ENCODE data around the gene IER3. TPM values are rescaled to one million over a fixed set of nuclear protein-coding genes. Genes with fewer than 3 reads are reported as not detected.
A peak's percentile ranks its signal among the peaks of the same experiment; 100 is the strongest.

The IER3 gene, protein sequence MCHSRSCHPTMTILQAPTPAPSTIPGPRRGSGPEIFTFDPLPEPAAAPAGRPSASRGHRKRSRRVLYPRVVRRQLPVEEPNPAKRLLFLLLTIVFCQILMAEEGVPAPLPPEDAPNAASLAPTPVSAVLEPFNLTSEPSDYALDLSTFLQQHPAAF
- 100 to 1,000 TPM; 128 to 346 TPM for total RNA-seq

DNA sequence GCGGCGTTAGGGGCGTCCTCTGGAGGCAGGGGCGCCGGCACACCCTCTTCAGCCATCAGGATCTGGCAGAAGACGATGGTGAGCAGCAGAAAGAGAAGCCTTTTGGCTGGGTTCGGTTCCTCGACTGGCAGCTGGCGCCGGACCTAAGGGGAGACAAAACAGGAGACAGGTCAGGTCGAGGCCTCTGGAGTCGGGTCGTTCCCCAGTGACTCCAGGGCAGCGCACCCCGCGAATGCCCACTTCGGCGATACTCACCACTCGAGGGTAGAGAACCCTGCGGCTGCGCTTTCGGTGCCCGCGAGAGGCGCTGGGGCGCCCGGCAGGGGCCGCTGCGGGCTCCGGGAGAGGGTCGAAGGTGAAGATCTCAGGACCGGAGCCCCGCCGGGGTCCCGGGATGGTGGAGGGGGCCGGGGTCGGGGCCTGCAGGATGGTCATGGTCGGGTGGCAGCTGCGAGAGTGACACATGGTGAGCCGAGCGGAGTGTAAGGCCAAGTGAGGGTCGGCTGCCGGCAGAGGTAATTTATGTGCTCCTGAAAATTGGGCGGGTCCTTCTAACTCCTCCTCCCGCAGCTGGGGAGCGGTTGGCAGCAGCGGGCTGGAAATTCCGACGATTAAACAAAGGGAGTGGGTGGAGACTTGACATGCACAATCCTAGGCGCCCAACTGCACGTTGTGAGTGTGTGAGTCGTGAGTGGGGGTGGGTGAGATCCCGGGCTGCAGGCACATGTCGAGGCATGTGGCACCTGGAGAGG, at the start of gene IER3:
IER3 (minus strand) TSS at position 494 of the 752 bp plus-strand sequence; CDS start at position 465, 29 bp downstream.
- Mint-ChIP-seq H3K27me3 (no peaks in the 10 kb centered on the region), H3K4me3 (peak within 1 kb of the TSS; percentile 94), H3K9me3 (no peaks in the 10 kb centered on the region), H3K4me1 (ENCODE audit: low read depth in 2 of 2) (peaks cover 51% of the 10 kb centered on the region in 2 donors), H3K36me3 (peaks cover 30% of the 10 kb centered on the region), H3K27ac (peak within 1 kb of the TSS; percentile 87 to 95)
- peak; percentile 94 for DNase-seq (ENCODE audit: low spot score)
- peak; percentile 69 to 81 for ATAC-seq

DNA sequence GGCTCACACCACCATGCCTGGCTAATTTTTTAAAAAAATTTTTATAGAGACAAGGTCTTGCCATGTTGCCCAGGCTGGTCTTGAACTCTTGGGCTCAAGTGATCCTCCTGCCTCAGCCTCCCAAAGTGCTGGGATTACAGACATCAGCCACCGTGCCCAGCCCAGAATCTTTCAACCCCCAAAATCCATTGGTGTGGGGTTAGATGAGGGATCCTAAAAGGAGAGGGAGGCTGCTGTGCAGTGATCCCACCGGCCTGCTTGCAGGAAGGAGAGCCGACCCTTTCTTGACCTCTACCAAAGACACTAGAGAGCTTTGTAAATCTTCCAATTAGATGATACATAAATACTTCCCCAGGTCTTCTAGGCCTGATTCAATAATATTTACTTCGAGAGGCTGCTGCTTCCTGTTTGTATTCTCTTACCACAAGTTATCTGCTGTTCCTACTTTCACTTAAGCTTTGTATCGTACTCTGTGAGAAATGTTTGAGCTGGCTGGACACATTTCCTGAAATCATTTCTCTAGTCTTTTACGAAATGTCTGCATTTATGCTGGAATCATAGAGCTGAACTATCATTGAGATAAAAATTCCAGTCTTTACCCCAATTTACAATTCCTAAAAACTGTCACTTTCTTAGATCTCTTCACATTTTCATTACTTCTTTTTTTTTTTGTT, 49.3 kb upstream of the IER3 start:
- Mint-ChIP-seq H3K9me3 (no peaks in the 10 kb centered on the region), H3K27ac (peak overlapping the region; percentile 43 to 87), H3K4me1 (ENCODE audit: low read depth in 2 of 2) (peaks cover 15 to 24% of the 10 kb centered on the region in 2 donors), H3K4me3 (peak overlapping the region; percentile 55), H3K36me3 (no peaks in the 10 kb centered on the region), H3K27me3 (no peaks in the 10 kb centered on the region)
- no peak for DNase-seq (ENCODE audit: low spot score)
- peak; percentile 55 to 72 for ATAC-seq

DNA sequence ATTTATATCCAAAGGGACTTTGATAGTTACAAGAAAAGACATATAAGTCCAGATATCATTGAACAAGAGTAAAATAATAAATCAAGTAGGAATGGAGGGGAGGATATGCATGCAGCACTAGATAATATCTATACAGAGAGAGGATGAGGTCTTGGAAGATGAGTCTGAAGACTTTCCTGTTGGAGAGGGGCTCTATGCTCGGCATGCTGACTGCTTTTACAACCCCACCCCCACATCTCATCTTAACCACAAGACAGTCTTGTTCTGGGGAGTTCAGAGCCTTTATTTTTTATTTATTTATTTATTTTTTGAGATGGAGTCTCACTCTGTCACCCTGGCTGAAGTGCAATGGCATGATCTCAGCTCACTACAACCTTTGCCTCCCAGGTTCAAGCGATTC, 48.4 kb upstream of the IER3 start:
- H3K4me1 Mint-ChIP-seq (ENCODE audit: low read depth in 2 of 2): peaks cover 24 to 33% of the 10 kb centered on the region in 2 donors
- no peak overlapping the region for H3K4me3 Mint-ChIP-seq
- no peaks in the 10 kb centered on the region for H3K9me3 Mint-ChIP-seq
- no peak overlapping the region for H3K27ac Mint-ChIP-seq
- no peak for DNase-seq (ENCODE audit: low spot score)
- H3K27me3 Mint-ChIP-seq: no peaks in the 10 kb centered on the region
- no peak for ATAC-seq
- H3K36me3 Mint-ChIP-seq: no peaks in the 10 kb centered on the region

DNA sequence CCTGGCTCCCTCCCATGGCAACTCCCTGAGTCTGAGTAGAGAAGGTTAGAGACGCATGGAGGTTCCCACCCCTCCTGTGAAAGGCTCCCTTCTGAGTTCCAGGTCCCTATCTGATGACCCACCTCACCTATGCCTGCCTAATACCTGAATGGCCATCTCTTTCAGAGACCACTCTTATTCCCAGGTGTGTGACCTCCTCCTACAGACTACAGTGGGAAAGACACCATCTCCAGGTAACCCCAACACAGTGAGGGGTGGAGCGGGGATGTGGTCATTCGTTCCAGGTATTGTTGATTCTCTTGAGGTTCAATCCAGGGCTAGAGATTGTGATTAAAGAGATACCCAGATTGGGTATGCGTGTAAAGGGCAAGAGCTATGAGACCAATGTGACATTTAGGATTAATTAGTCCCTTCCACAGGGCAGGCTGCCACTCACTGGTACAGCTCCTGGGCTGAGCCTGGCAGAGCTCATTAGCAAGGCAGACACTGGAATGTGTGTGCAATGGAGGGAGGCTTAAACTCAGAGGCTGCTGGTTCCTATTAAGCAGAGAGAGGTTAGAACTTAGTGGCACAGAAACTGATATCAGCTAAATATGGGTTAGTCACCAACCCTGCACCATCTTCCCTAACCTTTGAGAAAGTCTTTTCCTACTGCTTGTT, 46.5 kb upstream of the IER3 start:
- peak overlapping the region in 1 of 2 donors; percentile 60 for H3K27ac Mint-ChIP-seq
- no peak overlapping the region for H3K4me3 Mint-ChIP-seq
- no peaks in the 10 kb centered on the region for H3K36me3 Mint-ChIP-seq
- DNase-seq (ENCODE audit: low spot score) (no peak), ATAC-seq (no peak)
- H3K9me3 Mint-ChIP-seq: no peaks in the 10 kb centered on the region
- no peaks in the 10 kb centered on the region for H3K27me3 Mint-ChIP-seq
- peaks cover 35 to 42% of the 10 kb centered on the region in 2 donors for H3K4me1 Mint-ChIP-seq (ENCODE audit: low read depth in 2 of 2)

DNA sequence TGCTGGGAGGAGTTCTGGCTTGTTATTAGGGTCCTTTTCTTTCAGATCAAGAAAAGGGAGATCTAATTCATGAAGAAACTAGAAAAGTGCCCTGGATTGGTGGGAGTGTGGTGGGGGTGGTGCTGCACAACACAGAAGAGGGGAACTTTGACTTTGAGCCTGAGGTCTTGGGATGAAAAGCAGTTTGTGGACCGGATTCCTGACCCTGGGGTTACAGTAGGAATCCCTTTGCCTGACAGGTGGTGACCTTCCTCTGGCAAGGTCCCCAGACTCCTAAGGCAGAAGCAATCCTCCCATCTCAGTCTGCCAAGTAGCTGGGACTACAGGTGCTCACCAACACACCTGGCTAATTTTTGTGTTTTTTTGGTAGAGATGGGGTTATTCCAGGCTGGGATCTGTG, 45.3 kb upstream of the IER3 start:
- Mint-ChIP-seq H3K4me1 (ENCODE audit: low read depth in 2 of 2) (peaks cover 45 to 50% of the 10 kb centered on the region in 2 donors), H3K9me3 (no peaks in the 10 kb centered on the region), H3K4me3 (no peak overlapping the region), H3K36me3 (no peaks in the 10 kb centered on the region), H3K27me3 (no peaks in the 10 kb centered on the region), H3K27ac (peak overlapping the region in 1 of 2 donors; percentile 91)
- no peak for DNase-seq (ENCODE audit: low spot score)
- no peak for ATAC-seq

DNA sequence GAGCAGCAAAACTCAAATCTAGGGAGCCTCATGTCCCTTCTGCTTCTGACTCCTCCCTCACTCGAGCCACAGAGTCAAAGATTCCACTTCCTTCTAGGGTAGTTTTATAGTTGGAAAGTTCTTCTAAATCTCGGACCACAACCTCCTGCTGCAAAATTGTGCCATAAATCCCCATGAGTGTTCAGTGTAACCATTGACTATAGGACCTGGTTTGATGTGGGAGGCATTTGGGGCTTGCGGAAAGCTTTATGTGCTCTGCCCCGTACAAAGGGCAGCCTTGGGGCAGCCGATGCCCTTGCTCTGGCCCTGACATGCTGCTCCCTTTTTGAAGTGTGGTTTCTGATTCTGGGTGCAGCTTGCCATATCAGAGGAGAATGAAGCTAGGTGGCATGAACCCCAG, 43.6 kb upstream of the IER3 start:
- DNase-seq (ENCODE audit: low spot score): peak; percentile 80
- Mint-ChIP-seq H3K27ac (peak overlapping the region in 1 of 2 donors; percentile 91), H3K36me3 (no peaks in the 10 kb centered on the region), H3K27me3 (no peaks in the 10 kb centered on the region), H3K4me3 (peak overlapping the region; percentile 38), H3K4me1 (ENCODE audit: low read depth in 2 of 2) (peaks cover 38 to 44% of the 10 kb centered on the region in 2 donors), H3K9me3 (no peaks in the 10 kb centered on the region)
- peak in 1 of 2 donors; percentile 87 for ATAC-seq

DNA sequence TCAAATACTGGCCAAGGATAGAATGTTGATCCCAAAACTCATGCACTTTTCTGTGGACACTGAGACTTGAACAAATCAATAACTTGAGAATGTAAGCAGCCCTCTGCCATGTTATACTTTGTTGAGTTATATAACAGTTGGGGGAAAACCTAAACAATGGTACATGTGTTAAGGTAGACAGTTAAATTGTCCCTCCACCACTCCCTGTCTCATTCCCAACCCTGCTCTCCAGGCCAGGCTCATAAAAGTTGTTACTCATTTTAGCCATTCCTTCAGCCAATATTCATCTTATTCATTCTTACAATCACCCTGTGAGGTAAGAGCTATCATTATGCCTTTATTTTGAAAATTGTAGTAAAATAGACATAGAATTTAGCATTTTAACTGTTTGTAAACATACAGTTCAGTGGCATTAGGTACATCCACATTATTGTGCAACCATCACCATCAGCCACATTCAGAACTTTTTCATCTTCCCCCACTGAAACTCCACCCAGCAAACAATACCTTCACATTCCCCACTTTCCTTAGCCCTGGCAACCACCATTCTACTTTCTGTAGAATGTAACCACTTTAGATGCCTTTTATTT, 38.2 kb upstream of the IER3 start:
- peaks cover 0 to 6% of the 10 kb centered on the region in 2 donors for H3K27me3 Mint-ChIP-seq
- no peaks in the 10 kb centered on the region for H3K36me3 Mint-ChIP-seq
- no peak for ATAC-seq
- peak overlapping the region; percentile 70 to 81 for H3K27ac Mint-ChIP-seq
- H3K4me3 Mint-ChIP-seq: no peak overlapping the region
- H3K9me3 Mint-ChIP-seq: no peaks in the 10 kb centered on the region
- DNase-seq (ENCODE audit: low spot score): no peak
- H3K4me1 Mint-ChIP-seq (ENCODE audit: low read depth in 2 of 2): peaks cover 42 to 45% of the 10 kb centered on the region in 2 donors

DNA sequence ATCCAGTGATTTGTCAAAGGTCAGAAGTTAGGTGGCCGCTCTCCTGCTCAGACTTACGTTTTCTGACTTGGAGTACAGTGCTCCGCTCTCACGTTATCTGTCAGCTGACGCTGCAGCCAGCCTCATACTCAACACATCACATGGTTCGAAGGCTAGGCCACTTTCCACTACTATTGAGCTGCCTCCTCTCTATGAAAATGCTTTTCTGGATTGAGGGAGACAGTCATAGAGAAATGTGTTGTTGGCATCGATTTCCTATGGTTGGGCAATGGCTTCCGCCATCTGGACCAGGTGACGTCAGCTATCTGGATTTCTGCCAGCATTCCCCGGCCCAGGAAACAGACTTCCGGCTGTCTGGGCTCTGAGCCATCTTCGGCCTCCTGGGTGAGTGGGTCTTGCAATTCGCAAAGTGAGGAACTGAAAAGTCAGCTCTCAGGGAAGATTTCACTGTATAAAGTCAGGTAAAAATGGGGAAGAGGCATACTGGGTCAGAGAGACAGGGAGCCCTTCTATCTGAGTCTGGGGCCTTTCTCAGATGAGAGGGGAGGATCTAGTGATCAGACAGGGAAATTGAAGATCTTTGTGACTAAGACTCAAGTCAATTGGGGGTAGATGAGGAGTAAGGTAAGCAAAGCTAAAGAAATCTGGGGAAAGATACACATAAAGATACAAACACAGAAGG, 37.5 kb upstream of the IER3 start:
- Mint-ChIP-seq H3K27me3 (peaks cover 0 to 6% of the 10 kb centered on the region in 2 donors), H3K27ac (peak overlapping the region; percentile 70 to 81), H3K4me1 (ENCODE audit: low read depth in 2 of 2) (peaks cover 40 to 49% of the 10 kb centered on the region in 2 donors), H3K36me3 (no peaks in the 10 kb centered on the region), H3K4me3 (peak overlapping the region; percentile 8), H3K9me3 (no peaks in the 10 kb centered on the region)
- peak; percentile 4 to 34 for ATAC-seq
- no peak for DNase-seq (ENCODE audit: low spot score)

DNA sequence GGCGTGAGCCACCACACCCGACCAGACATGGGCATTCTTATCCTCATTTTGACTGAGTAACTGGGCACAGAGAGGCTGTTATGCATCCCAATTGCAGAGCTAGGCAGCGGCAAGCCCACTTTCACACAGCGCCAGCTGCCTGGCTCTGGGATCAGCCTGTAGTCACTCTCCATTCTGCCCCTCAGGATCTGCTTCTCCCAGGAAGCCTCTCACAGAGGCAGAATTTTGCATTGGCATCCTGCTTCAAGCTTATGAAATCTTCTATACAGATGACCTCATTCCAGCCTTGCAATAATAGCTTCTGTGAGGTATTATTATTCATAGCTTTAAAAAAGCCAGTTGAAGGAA, 37.0 kb upstream of the IER3 start:
- ATAC-seq: no peak

DNA sequence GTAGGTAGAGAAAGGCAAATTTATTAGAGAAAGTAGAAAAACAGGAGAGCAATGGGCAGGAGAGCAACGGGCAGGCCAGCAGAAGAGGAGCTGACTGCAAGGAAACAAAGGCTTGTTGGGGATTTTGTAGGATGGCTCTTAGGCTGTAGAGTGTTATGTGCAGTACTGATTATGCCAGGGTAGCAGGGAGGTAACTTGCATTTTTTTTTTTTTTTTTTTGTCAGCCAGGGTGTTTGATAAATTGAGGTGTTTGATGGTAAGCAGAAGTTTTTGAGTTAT, 36.2 kb upstream of the IER3 start:
- H3K27me3 Mint-ChIP-seq: peaks cover 0 to 6% of the 10 kb centered on the region in 2 donors
- no peak overlapping the region for H3K4me3 Mint-ChIP-seq
- H3K4me1 Mint-ChIP-seq (ENCODE audit: low read depth in 2 of 2): peaks cover 32 to 36% of the 10 kb centered on the region in 2 donors
- no peaks in the 10 kb centered on the region for H3K9me3 Mint-ChIP-seq
- ATAC-seq (no peak), DNase-seq (ENCODE audit: low spot score) (no peak)
- H3K36me3 Mint-ChIP-seq: no peaks in the 10 kb centered on the region
- H3K27ac Mint-ChIP-seq: peak overlapping the region; percentile 5 to 38

More for the DNA sequence above, 37.0 kb upstream of the IER3 start:
- Mint-ChIP-seq H3K9me3 (no peaks in the 10 kb centered on the region), H3K4me1 (ENCODE audit: low read depth in 2 of 2) (peaks cover 35 to 44% of the 10 kb centered on the region in 2 donors), H3K27ac (peak overlapping the region; percentile 70 to 81), H3K4me3 (no peak overlapping the region), H3K27me3 (peaks cover 0 to 6% of the 10 kb centered on the region in 2 donors), H3K36me3 (no peaks in the 10 kb centered on the region)
- DNase-seq (ENCODE audit: low spot score): no peak

DNA sequence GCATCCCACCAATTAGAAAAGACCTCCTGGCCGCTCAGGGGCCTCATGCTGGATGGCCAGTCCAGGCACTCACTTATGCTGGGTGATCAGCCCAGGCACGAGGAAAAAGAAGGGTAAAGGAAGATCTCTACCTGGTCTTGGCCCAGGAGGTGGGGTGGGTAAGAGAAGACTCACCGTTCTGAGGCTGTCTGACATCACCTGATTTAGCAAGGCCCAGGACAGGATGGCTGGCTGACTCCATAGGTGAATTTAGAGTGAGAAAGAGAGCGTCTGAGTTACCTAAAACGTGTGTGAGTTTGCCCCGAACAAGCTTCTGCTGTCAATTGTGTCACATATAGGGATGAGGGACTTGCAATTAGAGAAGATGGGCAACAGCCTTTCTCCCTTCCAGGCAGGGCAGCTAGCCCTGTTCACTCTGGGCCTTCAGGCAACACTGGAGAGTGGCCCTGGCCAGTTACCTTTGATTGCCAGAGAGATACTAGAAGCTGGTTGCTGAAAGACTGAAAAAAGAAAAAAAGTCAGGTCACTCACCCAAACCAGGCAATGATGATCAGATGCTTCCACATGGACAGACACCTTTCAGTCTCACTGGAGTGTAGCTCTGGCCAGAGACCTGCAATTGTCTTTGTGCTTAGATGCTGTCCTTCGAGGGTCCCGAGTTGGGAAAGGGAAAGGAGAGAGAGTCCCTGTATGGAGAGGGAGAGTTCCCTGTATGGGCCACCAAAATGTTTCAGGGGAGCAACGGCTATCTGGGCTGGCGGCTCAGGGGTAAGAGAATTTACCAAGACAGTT, 35.7 kb upstream of the IER3 start:
- H3K4me1 Mint-ChIP-seq (ENCODE audit: low read depth in 2 of 2): peaks cover 28 to 31% of the 10 kb centered on the region in 2 donors
- ATAC-seq: no peak
- no peaks in the 10 kb centered on the region for H3K36me3 Mint-ChIP-seq
- no peaks in the 10 kb centered on the region for H3K9me3 Mint-ChIP-seq
- H3K27ac Mint-ChIP-seq: peak overlapping the region; percentile 38
- no peak for DNase-seq (ENCODE audit: low spot score)
- H3K27me3 Mint-ChIP-seq: peaks cover 0 to 6% of the 10 kb centered on the region in 2 donors
- no peak overlapping the region for H3K4me3 Mint-ChIP-seq

DNA sequence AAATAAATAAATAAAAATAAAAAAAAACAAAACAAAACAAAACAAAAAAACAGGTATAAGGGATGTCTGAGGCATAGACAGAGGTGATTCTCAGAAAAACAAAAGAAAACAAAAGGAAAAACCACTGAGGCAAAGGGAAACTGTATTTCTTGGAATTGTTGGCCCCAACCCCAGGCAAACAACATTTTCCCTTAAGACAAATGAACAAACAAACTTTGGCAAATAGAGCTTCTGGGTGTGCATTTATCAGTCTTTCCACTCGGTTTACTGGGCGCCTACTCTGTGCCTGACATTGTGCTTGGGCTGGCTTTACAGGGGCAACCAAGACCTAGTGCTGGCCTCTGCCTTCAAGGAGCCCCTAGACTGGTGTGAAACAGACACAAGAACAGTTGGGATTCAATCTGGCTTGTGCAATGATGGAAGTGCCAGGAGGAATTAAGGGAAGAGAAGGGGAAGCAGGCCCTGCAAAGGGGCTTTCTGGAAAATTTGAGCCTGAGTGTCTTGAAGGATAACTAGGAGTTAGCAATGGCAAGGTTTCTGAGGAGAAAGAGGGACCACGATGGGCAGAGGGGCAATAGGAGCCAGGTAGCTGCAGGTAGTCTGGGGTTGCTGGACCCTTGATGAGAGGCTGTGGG, 33.8 kb upstream of the IER3 start:
- Mint-ChIP-seq H3K27me3 (peaks cover 0 to 6% of the 10 kb centered on the region in 2 donors), H3K27ac (peak overlapping the region in 1 of 2 donors; percentile 2), H3K36me3 (no peaks in the 10 kb centered on the region), H3K9me3 (no peaks in the 10 kb centered on the region), H3K4me1 (ENCODE audit: low read depth in 2 of 2) (peaks cover 26 to 29% of the 10 kb centered on the region in 2 donors), H3K4me3 (no peak overlapping the region)
- ATAC-seq: no peak
- no peak for DNase-seq (ENCODE audit: low spot score)
